ENCODE results near the gene KCNIP1. TPM values are rescaled to one million over a fixed set of nuclear protein-coding genes. Genes with fewer than 3 reads are reported as not detected.

The KCNIP1 gene
- total and polyA plus RNA-seq, 10 of the 15 experiments (the other 5 are each of a cell fraction or from before 2014, with no cell fraction given) = not detected

DNA sequence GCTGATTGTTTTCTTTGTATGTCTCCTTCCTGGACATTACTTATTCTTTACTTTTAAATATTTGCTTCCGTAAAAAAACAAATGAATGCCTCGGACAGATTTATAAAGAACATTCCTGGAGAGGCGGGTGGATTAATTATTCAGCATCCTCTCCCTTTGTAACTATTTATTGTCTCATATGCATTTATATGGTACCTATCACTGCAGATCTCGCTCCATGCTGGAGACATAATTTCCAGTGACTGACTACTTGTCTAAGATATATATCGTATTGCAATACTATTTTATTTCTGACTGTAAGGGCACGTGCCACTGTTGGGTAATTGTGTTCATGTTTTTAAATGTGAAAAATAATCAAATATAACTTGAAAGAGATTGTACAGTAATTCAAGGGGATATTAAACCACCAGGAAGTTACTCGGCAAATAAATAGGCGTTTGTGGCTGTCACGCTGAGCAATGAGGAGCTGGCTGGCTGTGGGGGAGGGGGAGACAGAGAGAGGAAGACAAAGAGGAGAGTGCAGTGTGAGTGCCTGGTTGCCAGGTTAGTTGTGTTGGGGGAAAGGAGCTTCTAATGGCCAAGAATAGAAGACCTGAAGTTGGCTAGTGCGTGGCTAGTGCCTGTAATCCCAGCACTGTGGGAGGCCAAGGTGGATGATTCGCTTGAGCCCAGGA, 147.9 kb downstream of the KCNIP1 start (continued):
- no peak for TF ChIP-seq NR2C2 (IDR thresholded peaks at IDR 0.05; ENCODE audit: borderline replicate concordance, control insufficient read depth, insufficient read length, low read depth)
- TF ChIP-seq WRNIP1 (IDR thresholded peaks at IDR 0.05; ENCODE audit: borderline replicate concordance, low read depth, low read length) = no peak
- no peak for TF ChIP-seq MYB (IDR thresholded peaks at IDR 0.05; ENCODE audit: borderline replicate concordance, low read depth, low read length)
- TF ChIP-seq MXI1 (IDR thresholded peaks at IDR 0.05; ENCODE audit: low read depth, low read length) = no peak
- TF ChIP-seq EGR1 (IDR thresholded peaks at IDR 0.05; ENCODE audit: borderline replicate concordance in 1 of 2, low read depth in 2 of 2, low read length in 2 of 2) = no peak

DNA sequence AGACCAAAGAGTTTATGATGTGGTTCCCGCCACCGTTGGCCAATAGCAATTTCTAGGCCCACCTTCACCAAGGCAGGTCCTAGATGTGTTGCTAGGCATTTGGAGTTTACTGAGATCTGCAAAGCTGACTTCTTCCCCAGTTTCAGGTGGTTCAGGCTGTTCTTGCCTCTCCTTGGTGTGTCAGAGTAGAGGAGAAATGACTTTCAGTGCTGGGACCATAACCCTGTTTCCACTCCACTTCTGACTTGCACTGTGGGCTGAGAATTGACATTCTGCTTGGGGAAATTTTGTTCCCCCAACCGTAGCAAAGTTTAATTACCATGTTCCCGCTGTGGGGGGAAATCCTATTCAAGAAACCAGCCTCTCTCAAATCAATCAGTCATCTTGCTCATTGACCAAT, 151.7 kb downstream of the KCNIP1 start:
- Histone ChIP-seq H2AFZ (ENCODE audit: control insufficient read depth, low read depth, low read length) (no peak overlapping the region), H3K4me2 (ENCODE audit: control insufficient read depth, insufficient read depth) (no peak overlapping the region), H3K9ac (ENCODE audit: control insufficient read depth, insufficient read depth, low read length) (no peak overlapping the region), H3K27ac (ENCODE audit: control insufficient read depth, insufficient read depth) (no peak overlapping the region), H3K9me3 (replicated peaks; ENCODE audit: control insufficient read depth, insufficient read depth, low read length) (no peaks in the 10 kb centered on the region), H3K27me3 (replicated peaks in 1 of 2; ENCODE audit: control insufficient read depth in 2 of 2, insufficient read depth in 2 of 2, low read length in 1 of 2) (peaks cover 0 to 1% of the 10 kb centered on the region in 2 experiments; a peak in 1 of 4 replicates), H4K20me1 (ENCODE audit: control insufficient read depth, insufficient read depth) (no peaks in the 10 kb centered on the region), H3K4me3 (no peak overlapping the region), H3K36me3 (ENCODE audit: control insufficient read depth in 2 of 2, insufficient read depth in 2 of 2, low read length in 1 of 2) (no peaks in the 10 kb centered on the region), H3K79me2 (ENCODE audit: control insufficient read depth, insufficient read depth, low read length) (no peaks in the 10 kb centered on the region), H3K4me1 (ENCODE audit: control insufficient read depth, insufficient read depth, low read length) (no peaks in the 10 kb centered on the region)
- TF ChIP-seq PAX5 (IDR thresholded peaks at IDR 0.05; ENCODE audit: borderline replicate concordance, low read depth, low read length) (peak; percentile 16; the same call in 1 of the 2 replicates), STAT3 (IDR thresholded peaks at IDR 0.05; ENCODE audit: low read depth, low read length) (no peak)
- ChIA-PET POLR2A (no interaction called here), CTCF (no interaction called here), SMC1A (ENCODE audit: uncharacterized antibody, unreplicated experiment) (no interaction called here), RAD21 (ENCODE audit: unreplicated experiment) (interaction anchor here (1.2 kb wide), 1 partner anchor 20 kb away, joined by 3 read pairs; no protein-coding TSS in a partner anchor)
- WGBS (ENCODE audit: insufficient coverage, insufficient replicate concordance, low lambda C conversion rate, missing lambda C conversion rate) = 40% methylated on average over 4 of the region's 4 CpGs
- FAIRE-seq (no peak), ATAC-seq (peak; percentile 73), DNase-seq (ENCODE audit: low read depth, low spot score) (peak; percentile 5)
- intact Hi-C loops (cut with micrococcal nuclease; ENCODE audit: unreplicated experiment) (no loop called here), in situ Hi-C loops (cut with MboI) (no loop called here)
- no TSS peak for BruUV-seq (replicated peaks)

Data from GM12878 (cell line).